GM10266 (cell line): ENCODE results near the gene CALML4.
A peak's percentile ranks its signal among the peaks of the same experiment; 100 is the strongest.
"Not testable (repeated sequence)": the region's sequence is repeated elsewhere in the genome, so short reads cannot be mapped to it uniquely, and the experiment has no call there.

ENCODE experiments used
- DNase-seq: peaks from one replicate; pipeline ENCODE4 v3.0.0; 2012; ENCODE audit errors: extremely low spot score
- CTCF ChIP-seq: IDR thresholded peaks from 2 replicates; pipeline ENCODE4 v1.5.1; 2012; ENCODE audit warnings: mild to moderate bottlenecking, low read depth; ENCODE audit not compliant: control insufficient read depth, insufficient read depth; ENCODE audit errors: missing control alignments

The CALML4 gene

GRCh38 chr15:68229386-68230156 lies 24.4 kb upstream of the CALML4 start, which contains the start of gene CLN6:
CLN6 (minus strand) TSS chr15:68229728; CDS start chr15:68229584, 144 bp downstream.
- TF ChIP-seq CTCF = no peak
- peak; percentile 96 for DNase-seq

GRCh38 chr15:68228971-68229385 lies 23.8 kb upstream of the CALML4 start:
- DNase-seq = peak; percentile 57
- TF ChIP-seq CTCF = no peak

- no peak for DNase-seq
- no peak for TF ChIP-seq CTCF
These were observed 23.2 kb upstream of the CALML4 start for GRCh38 chr15:68228143-68228970.

- no peak for TF ChIP-seq CTCF
- DNase-seq = no peak
These were observed 22.6 kb upstream of the CALML4 start for GRCh38 chr15:68227643-68228142.

GRCh38 chr15:68225442-68225841 lies 20.3 kb upstream of the CALML4 start:
- DNase-seq = not testable (repeated sequence)

GRCh38 chr15:68224546-68225250 lies 19.6 kb upstream of the CALML4 start:
- no peak for TF ChIP-seq CTCF
- peak; percentile 69 for DNase-seq

- DNase-seq = no peak
- no peak for TF ChIP-seq CTCF
These were observed 19.0 kb upstream of the CALML4 start for GRCh38 chr15:68224108-68224507.
